HEK293 (cell line): ENCODE measurements around the gene ASPRV1.

Source experiments
- CTCF ChIA-PET: fragments of 350-600 bp; formaldehyde crosslinking; extraction: SDS; loops from one replicate; lab custom pipeline; 2021; ENCODE audit warnings: antibody characterized with exemption; lab: Yijun Ruan, JAX
- POLR2A ChIA-PET: fragments of 300-600 bp; formaldehyde crosslinking; extraction: SDS; loops from one replicate; lab custom pipeline; 2020; ENCODE audit warnings: antibody characterized with exemption, inconsistent platforms; lab: Yijun Ruan, JAX
- H3K27ac ChIP-seq: fragments of 200-500 bp; sonication (Bioruptor generic); 2 replicates; pipeline ENCODE4 v1.5.1; 2014; ENCODE audit warnings: low read depth, low read length, control low read depth, inconsistent platforms; ENCODE audit errors: extremely low read depth
- H3K36me3 ChIP-seq, 2 experiments: fragments of 200-500 bp in 1 of 2; sonication (Bioruptor generic) in 1 of 2; 1 replicate in 1 of 2; 2 replicates in 1 of 2; pipeline ENCODE4 v1.5.1; 2014 to 2017; ENCODE audit warnings: inconsistent platforms in 2 of 2, low read length in 2 of 2; ENCODE audit not compliant: control insufficient read depth in 2 of 2, insufficient read depth in 1 of 2
- H3K4me1 ChIP-seq: fragments of 200-500 bp; sonication (Bioruptor generic); 2 replicates; pipeline ENCODE4 v1.5.1; 2014; ENCODE audit warnings: mild to moderate bottlenecking, low read length, inconsistent platforms; ENCODE audit not compliant: control insufficient read depth, insufficient read depth
- H3K4me3 ChIP-seq: 2 replicates; pipeline ENCODE4 v1.5.1; 2011; ENCODE audit warnings: low read depth, mild to moderate bottlenecking, control low read depth, low read length, moderate library complexity
- H3K9me3 ChIP-seq: fragments of 200-500 bp; sonication (Bioruptor generic); 2 replicates; pipeline ENCODE4 v1.5.1; 2014; ENCODE audit warnings: low read depth, low read length, inconsistent platforms; ENCODE audit not compliant: control insufficient read depth, insufficient read depth
- SP3 ChIP-seq: fragments of 450-650 bp; formaldehyde crosslinking; IDR thresholded peaks from 2 replicates; pipeline ENCODE4 v1.5.1; 2016; ENCODE audit warnings: missing biosample characterization, missing genetic modification characterization
- TCF7L2 ChIP-seq: IDR thresholded peaks from 2 replicates; pipeline ENCODE4 v1.6.1; 2011; ENCODE audit warnings: low read depth, mild to moderate bottlenecking, inconsistent platforms, low read length, moderate library complexity, borderline replicate concordance
- ZBTB20 ChIP-seq: fragments of 450-650 bp; formaldehyde crosslinking; IDR thresholded peaks from 2 replicates; pipeline ENCODE4 v1.5.1; 2016; ENCODE audit warnings: missing biosample characterization, missing genetic modification characterization
- ZBTB49 ChIP-seq: fragments of 450-650 bp; formaldehyde crosslinking; IDR thresholded peaks from 2 replicates; pipeline ENCODE4 v1.5.1; 2016; ENCODE audit warnings: missing biosample characterization, missing genetic modification characterization, low read depth
- ZBTB8A ChIP-seq: fragments of 450-650 bp; formaldehyde crosslinking; IDR thresholded peaks from 2 replicates; pipeline ENCODE4 v1.5.1; 2016; ENCODE audit warnings: missing biosample characterization, missing genetic modification characterization
- ZIC2 ChIP-seq: fragments of 450-650 bp; formaldehyde crosslinking; IDR thresholded peaks from 2 replicates; pipeline ENCODE4 v1.5.1; 2016; ENCODE audit warnings: missing biosample characterization, missing genetic modification characterization
- ZNF140 ChIP-seq: fragments of 450-650 bp; formaldehyde crosslinking; IDR thresholded peaks from 2 replicates; pipeline ENCODE4 v1.5.1; 2016; ENCODE audit warnings: missing biosample characterization, missing genetic modification characterization
- ZNF157 ChIP-seq: fragments of 450-650 bp; formaldehyde crosslinking; IDR thresholded peaks from 2 replicates; pipeline ENCODE4 v1.5.1; 2016; ENCODE audit warnings: missing biosample characterization, missing genetic modification characterization
- ZNF16 ChIP-seq: fragments of 450-650 bp; formaldehyde crosslinking; IDR thresholded peaks from 2 replicates; pipeline ENCODE4 v1.5.1; 2016; ENCODE audit warnings: low read depth, missing biosample characterization, missing genetic modification characterization
- ZNF18 ChIP-seq: fragments of 450-650 bp; formaldehyde crosslinking; IDR thresholded peaks from 2 replicates; pipeline ENCODE4 v1.5.1; 2016; ENCODE audit warnings: missing biosample characterization, missing genetic modification characterization
- ZNF211 ChIP-seq: fragments of 450-650 bp; formaldehyde crosslinking; IDR thresholded peaks from 2 replicates; pipeline ENCODE4 v1.5.1; 2016; ENCODE audit warnings: low read depth, missing biosample characterization, missing genetic modification characterization
- ZNF280D ChIP-seq: fragments of 450-650 bp; formaldehyde crosslinking; IDR thresholded peaks from 2 replicates; pipeline ENCODE4 v1.5.1; 2016; ENCODE audit warnings: missing biosample characterization, missing genetic modification characterization
- ZNF354C ChIP-seq: fragments of 450-650 bp; formaldehyde crosslinking; IDR thresholded peaks from 2 replicates; pipeline ENCODE4 v1.5.1; 2016; ENCODE audit warnings: missing biosample characterization, missing genetic modification characterization, low read depth, borderline replicate concordance
- ZNF394 ChIP-seq: fragments of 450-650 bp; formaldehyde crosslinking; IDR thresholded peaks from 2 replicates; pipeline ENCODE4 v1.5.1; 2016; ENCODE audit warnings: missing biosample characterization, missing genetic modification characterization, mild to moderate bottlenecking, moderate library complexity, borderline replicate concordance
- ZNF404 ChIP-seq: fragments of 450-650 bp; formaldehyde crosslinking; IDR thresholded peaks from 2 replicates; pipeline ENCODE4 v1.5.1; 2017; ENCODE audit warnings: missing biosample characterization, missing genetic modification characterization
- ZNF501 ChIP-seq: fragments of 450-650 bp; formaldehyde crosslinking; IDR thresholded peaks from 2 replicates; pipeline ENCODE4 v1.5.1; 2016; ENCODE audit warnings: missing biosample characterization, missing genetic modification characterization
- ZNF513 ChIP-seq: fragments of 450-650 bp; IDR thresholded peaks from 2 replicates; pipeline ENCODE4 v1.5.1; 2018; ENCODE audit warnings: missing biosample characterization, missing genetic modification characterization
- ZNF626 ChIP-seq: fragments of 450-650 bp; sonication (Bioruptor Pico); formaldehyde crosslinking; IDR thresholded peaks from 2 replicates; pipeline ENCODE4 v1.5.1; 2018; ENCODE audit warnings: missing biosample characterization, missing genetic modification characterization, inconsistent platforms
- ZNF629 ChIP-seq: fragments of 450-650 bp; formaldehyde crosslinking; IDR thresholded peaks from 2 replicates; pipeline ENCODE4 v1.5.1; 2017; ENCODE audit warnings: missing biosample characterization, missing genetic modification characterization
- ZNF639 ChIP-seq: fragments of 450-650 bp; formaldehyde crosslinking; IDR thresholded peaks from 2 replicates; pipeline ENCODE4 v1.5.1; 2016; ENCODE audit warnings: missing biosample characterization, missing genetic modification characterization
- ZNF654 ChIP-seq: fragments of 450-650 bp; formaldehyde crosslinking; IDR thresholded peaks from 2 replicates; pipeline ENCODE4 v1.5.1; 2016; ENCODE audit warnings: low read depth, missing biosample characterization, missing genetic modification characterization
- ZNF792 ChIP-seq: fragments of 450-650 bp; formaldehyde crosslinking; IDR thresholded peaks from 2 replicates; pipeline ENCODE4 v1.5.1; 2016; ENCODE audit warnings: missing biosample characterization, missing genetic modification characterization

The ASPRV1 gene

GRCh38 chr2:69957965-69958364 lies 3.5 kb downstream of the ASPRV1 start:
- Histone ChIP-seq H3K4me1 (no peaks in the 10 kb centered on the region), H3K36me3 (no peaks in the 10 kb centered on the region), H3K27ac (no peak overlapping the region), H3K9me3 (no peaks in the 10 kb centered on the region), H3K4me3 (no peak overlapping the region)
- TF ChIP-seq ZNF140 (tag by site-specific recombination), result no peak
- TF ChIP-seq ZIC2 (tag by site-specific recombination), result peak; percentile 61
- ChIA-PET CTCF (no interaction called here), POLR2A (no interaction called here)

GRCh38 chr2:69956475-69956979 lies 4.9 kb downstream of the ASPRV1 start:
- POLR2A ChIA-PET, result no interaction called here
- CTCF ChIA-PET, result interaction anchor here (0.7 kb wide), 1 partner anchor 348 kb away, joined by 3 read pairs; no protein-coding TSS in a partner anchor
- H3K36me3 ChIP-seq, result no peaks in the 10 kb centered on the region
- no peaks in the 10 kb centered on the region for H3K9me3 ChIP-seq
- TF ChIP-seq ZNF16 (no peak), ZNF513 (tag by site-specific recombination) (peak; percentile 43)
- TF ChIP-seq, all 188 proteins: peak for 1
- no peaks in the 10 kb centered on the region for H3K4me1 ChIP-seq
- H3K4me3 ChIP-seq, result no peak overlapping the region
- H3K27ac ChIP-seq, result no peak overlapping the region

- H3K9me3 ChIP-seq, result no peaks in the 10 kb centered on the region
- no peaks in the 10 kb centered on the region for H3K4me1 ChIP-seq
- ChIA-PET POLR2A (no interaction called here), CTCF (interaction anchor here (0.8 to 1.1 kb wide), 2 partner anchors 14 to 116 kb away, joined by 3 read pairs; no protein-coding TSS in a partner anchor)
- no peaks in the 10 kb centered on the region for H3K36me3 ChIP-seq
- no peak overlapping the region for H3K4me3 ChIP-seq
- H3K27ac ChIP-seq, result no peak overlapping the region
- TF ChIP-seq ZNF157 (tag by site-specific recombination) (no peak), ZBTB20 (tag by site-specific recombination) (no peak), ZNF211 (tag by site-specific recombination) (no peak), ZNF354C (tag by site-specific recombination) (no peak), ZNF16 (no peak), ZNF280D (tag by site-specific recombination) (no peak), SP3 (tag by site-specific recombination) (no peak), ZNF639 (tag by site-specific recombination) (no peak), ZBTB49 (tag by site-specific recombination) (no peak), ZNF18 (tag by site-specific recombination) (no peak), ZNF654 (tag by site-specific recombination) (no peak), ZNF792 (tag by site-specific recombination) (no peak), ZNF629 (tag by site-specific recombination) (no peak), ZBTB8A (no peak), ZNF626 (tag by site-specific recombination) (no peak), TCF7L2 (no peak), ZNF394 (tag by site-specific recombination) (no peak), ZNF404 (tag by site-specific recombination) (no peak), ZNF501 (tag by site-specific recombination) (no peak)
These were observed 6.4 kb downstream of the ASPRV1 start for GRCh38 chr2:69955029-69955428.
